OCI-LY7 (cell line): ENCODE data around the gene ING2.
"Not testable (repeated sequence)": the region's sequence is repeated elsewhere in the genome, so short reads cannot be mapped to it uniquely, and the experiment has no call there.

ENCODE experiments used
- EZH2phosphoT487 ChIP-seq: fragments of 200-600 bp; sonication (generic); IDR thresholded peaks from 2 replicates; pipeline ENCODE4 v1.6.1; 2018; ENCODE audit warnings: low read depth, borderline replicate concordance, mild to moderate bottlenecking, mixed run types, antibody characterized with exemption, low read length, moderate library complexity, mixed read lengths
- TF ChIP-seq, protein P1 (sequence below): fragments of 200-600 bp; sonication (generic); conservative IDR thresholded peaks from 2 replicates; pipeline ENCODE4 v1.5.1; 2014; ENCODE audit warnings: mild to moderate bottlenecking, antibody characterized with exemption, low read length, moderate library complexity, mixed read lengths

DNA sequence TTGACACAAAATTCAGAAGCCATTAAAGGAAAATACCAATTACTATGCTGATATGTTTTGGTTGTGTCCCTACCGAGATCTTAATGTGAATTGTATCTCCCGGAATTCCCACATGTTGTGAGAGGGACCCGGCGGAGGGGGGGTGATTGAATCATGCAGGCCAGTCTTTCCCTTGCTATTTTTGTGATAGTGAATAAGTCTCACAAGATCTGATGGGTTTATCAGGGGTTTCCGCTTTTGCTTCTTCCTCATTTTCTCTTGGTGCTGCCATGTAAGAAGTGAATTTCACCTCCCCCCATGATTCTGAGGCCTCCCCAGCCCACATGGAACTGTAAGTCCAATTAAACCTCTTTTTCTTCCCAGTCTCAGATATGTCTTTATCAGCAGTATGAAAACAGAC is 39.0 kb upstream of the ING2 start:
- TF ChIP-seq, protein P1, sequence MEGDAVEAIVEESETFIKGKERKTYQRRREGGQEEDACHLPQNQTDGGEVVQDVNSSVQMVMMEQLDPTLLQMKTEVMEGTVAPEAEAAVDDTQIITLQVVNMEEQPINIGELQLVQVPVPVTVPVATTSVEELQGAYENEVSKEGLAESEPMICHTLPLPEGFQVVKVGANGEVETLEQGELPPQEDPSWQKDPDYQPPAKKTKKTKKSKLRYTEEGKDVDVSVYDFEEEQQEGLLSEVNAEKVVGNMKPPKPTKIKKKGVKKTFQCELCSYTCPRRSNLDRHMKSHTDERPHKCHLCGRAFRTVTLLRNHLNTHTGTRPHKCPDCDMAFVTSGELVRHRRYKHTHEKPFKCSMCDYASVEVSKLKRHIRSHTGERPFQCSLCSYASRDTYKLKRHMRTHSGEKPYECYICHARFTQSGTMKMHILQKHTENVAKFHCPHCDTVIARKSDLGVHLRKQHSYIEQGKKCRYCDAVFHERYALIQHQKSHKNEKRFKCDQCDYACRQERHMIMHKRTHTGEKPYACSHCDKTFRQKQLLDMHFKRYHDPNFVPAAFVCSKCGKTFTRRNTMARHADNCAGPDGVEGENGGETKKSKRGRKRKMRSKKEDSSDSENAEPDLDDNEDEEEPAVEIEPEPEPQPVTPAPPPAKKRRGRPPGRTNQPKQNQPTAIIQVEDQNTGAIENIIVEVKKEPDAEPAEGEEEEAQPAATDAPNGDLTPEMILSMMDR: not testable (repeated sequence)
- TF ChIP-seq EZH2phosphoT487: not testable (repeated sequence)
